PC-3 (cell line): Measurements from ENCODE around the gene CST11. TPM values are rescaled to one million over a fixed set of nuclear protein-coding genes. Genes with fewer than 3 reads are reported as not detected.

Experiments
- ATAC-seq: fragments of 200-7000 bp; cut with Tn5 transposase; 2 replicates; pipeline ENCODE4 v1.9.1; 2020; ENCODE audit warnings: mild to moderate bottlenecking, moderate library complexity
- Bru-seq: library from RNA; stranded (reverse); fragments of 400-500 nt; gene quantifications from one replicate; lab custom pipeline; 2021; lab: Mats Ljungman, UMichigan
- BruChase-seq, 2 experiments: library from RNA; stranded (reverse); fragments of 400-500 nt; gene quantifications; one replicate each; lab custom pipeline; 2021; lab: Mats Ljungman, UMichigan
- BruUV-seq: library from RNA; stranded (reverse); fragments of 400-500 nt; replicated peaks from 2 replicates; lab custom pipeline; 2021; lab: Mats Ljungman, UMichigan
- CTCF ChIA-PET: fragments of 300-600 bp; sonication (Branson Sonifier 250); formaldehyde crosslinking; loops from one replicate; lab custom pipeline; 2022; ENCODE audit warnings: antibody characterized with exemption; lab: Charles Lee
- POLR2A ChIA-PET: fragments of 300-600 bp; sonication (Branson Sonifier 250); formaldehyde crosslinking; loops from one replicate; lab custom pipeline; 2022; ENCODE audit warnings: antibody characterized with exemption; ENCODE audit not compliant: unreplicated experiment; lab: Charles Lee
- DNase-seq: peaks from one replicate; pipeline ENCODE4 v3.0.0-alpha.2; 2015
- H2AFZ ChIP-seq: fragments of 300-600 bp; sonication (generic); 2 replicates; pipeline ENCODE4 v1.6.0; 2016; ENCODE audit warnings: antibody characterized with exemption, low read length
- H3F3A ChIP-seq: fragments of 300-600 bp; sonication (generic); one replicate; pipeline ENCODE4 v1.6.0; 2017; ENCODE audit warnings: antibody characterized with exemption, low read length, control low read depth, mild to moderate bottlenecking; ENCODE audit not compliant: unreplicated experiment
- H3K27ac ChIP-seq: fragments of 300-600 bp; sonication (generic); 2 replicates; pipeline ENCODE4 v1.5.1; 2016; ENCODE audit warnings: mild to moderate bottlenecking, low read length
- H3K27me3 ChIP-seq: fragments of 300-600 bp; sonication (generic); 2 replicates; pipeline ENCODE4 v1.6.1; 2016; ENCODE audit warnings: low read length, mixed read lengths
- H3K36me3 ChIP-seq: fragments of 300-600 bp; sonication (generic); 2 replicates; pipeline ENCODE4 v1.6.1; 2016; ENCODE audit warnings: low read depth, mixed run types, low read length, mixed read lengths
- H3K4me1 ChIP-seq: fragments of 300-600 bp; sonication (generic); 2 replicates; pipeline ENCODE4 v1.5.1; 2016; ENCODE audit warnings: low read length; ENCODE audit not compliant: insufficient read depth
- H3K4me2 ChIP-seq: fragments of 300-600 bp; sonication (generic); 2 replicates; pipeline ENCODE4 v1.6.0; 2016; ENCODE audit warnings: low read length
- H3K4me3 ChIP-seq: fragments of 300-600 bp; sonication (generic); 2 replicates; pipeline ENCODE4 v1.5.1; 2016; ENCODE audit warnings: mild to moderate bottlenecking, low read length, mixed read lengths
- H3K79me2 ChIP-seq: fragments of 300-600 bp; sonication (generic); 2 replicates; pipeline ENCODE4 v1.6.1; 2017; ENCODE audit warnings: low read length, mixed read lengths
- H3K9ac ChIP-seq: fragments of 300-600 bp; sonication (generic); 2 replicates; pipeline ENCODE4 v1.6.0; 2016; ENCODE audit warnings: mild to moderate bottlenecking, low read length
- H3K9me2 ChIP-seq: fragments of 300-600 bp; sonication (generic); replicated peaks from 2 replicates; pipeline ENCODE4 v1.6.1; 2016; ENCODE audit warnings: mixed run types, low read length, mixed read lengths
- H3K9me3 ChIP-seq: fragments of 300-600 bp; sonication (generic); 2 replicates; pipeline ENCODE4 v1.6.1; 2016; ENCODE audit warnings: low read length, mixed read lengths
- H4K20me1 ChIP-seq: fragments of 300-600 bp; sonication (generic); 2 replicates; pipeline ENCODE4 v1.6.1; 2016; ENCODE audit warnings: low read length, mixed read lengths
- CTCF ChIP-seq: fragments of 300-600 bp; sonication (generic); conservative IDR thresholded peaks from 2 replicates; pipeline ENCODE4 v1.5.1; 2017; ENCODE audit warnings: antibody characterized with exemption, low read depth, mild to moderate bottlenecking, low read length
- EZH2 ChIP-seq: fragments of 300-600 bp; sonication (generic); IDR thresholded peaks from one replicate; pipeline ENCODE4 v1.6.1; 2017; ENCODE audit warnings: antibody characterized with exemption, mild to moderate bottlenecking, low read length; ENCODE audit not compliant: unreplicated experiment
- EZH2phosphoT487 ChIP-seq: fragments of 300-600 bp; sonication (generic); IDR thresholded peaks from 2 replicates; pipeline ENCODE4 v1.6.1; 2018; ENCODE audit warnings: mild to moderate bottlenecking, antibody characterized with exemption, low read length, borderline replicate concordance
- intact Hi-C: fragments of 100-400 bp; cut with micrococcal nuclease; formaldehyde crosslinking; loops from 2 replicates; pipeline ENCODE4 v1.9.0; 2023
- long read RNA-seq: library from polyadenylated mRNA; unstranded; transcript quantifications from one replicate; pipeline ENCODE4 v2.0.0, GENCODE V29; 2021; ENCODE audit not compliant: unreplicated experiment
- total RNA-seq: library from RNA; depleted of rRNA; stranded (reverse); fragments of >200 nt; gene quantifications from 2 replicates; pipeline ENCODE4 v1.2.3, GENCODE V29; 2014; rRNA removed

Gene CST11
- not detected in 2 replicates for total RNA-seq
- not detected for Bru-seq, nascent RNA
- not detected for BruChase-seq, experiment 1, labeled RNA remaining after a 6-hour chase
- not detected for BruChase-seq, experiment 2, labeled RNA remaining after a 2-hour chase
- long read RNA-seq, result 0 reads

GRCh38 chr20:23452776-23453175 lies at the start of gene CST11:
Gene CST11 (minus strand): TSS chr20:23452876. CDS start chr20:23452811, 65 bp downstream.
- H3K79me2 ChIP-seq, result no peaks in the 10 kb centered on the region
- ChIA-PET CTCF (no interaction called here), POLR2A (no interaction called here)
- ATAC-seq (no peak), DNase-seq (no peak)
- no TSS peak for BruUV-seq
- H3K4me1 ChIP-seq, result no peaks in the 10 kb centered on the region
- no peak within 1 kb of the TSS for H3K9ac ChIP-seq
- no peak within 1 kb of the TSS for H2AFZ ChIP-seq
- H3K36me3 ChIP-seq, result no peaks in the 10 kb centered on the region
- no peaks in the 10 kb centered on the region for H3K9me3 ChIP-seq
- no peak within 1 kb of the TSS for H3K27ac ChIP-seq
- intact Hi-C loops, result no loop called here
- no peaks in the 10 kb centered on the region for H3K9me2 ChIP-seq
- no peak for TF ChIP-seq CTCF
- TF ChIP-seq EZH2, result no peak
- TF ChIP-seq EZH2phosphoT487, result no peak
- no peak within 1 kb of the TSS for H3K4me2 ChIP-seq
- no peaks in the 10 kb centered on the region for H3F3A ChIP-seq
- H3K4me3 ChIP-seq, result no peak within 1 kb of the TSS
- H3K27me3 ChIP-seq, result peaks cover 56% of the 10 kb centered on the region
- no peaks in the 10 kb centered on the region for H4K20me1 ChIP-seq

- no peak for ATAC-seq
- Histone ChIP-seq H3K27ac (no peak overlapping the region), H3K4me3 (no peak overlapping the region), H3F3A (no peaks in the 10 kb centered on the region), H3K4me2 (no peak overlapping the region), H3K27me3 (peaks cover 75% of the 10 kb centered on the region), H3K36me3 (no peaks in the 10 kb centered on the region), H2AFZ (no peak overlapping the region), H3K9me3 (no peaks in the 10 kb centered on the region), H3K9ac (no peak overlapping the region), H3K9me2 (no peaks in the 10 kb centered on the region), H4K20me1 (no peaks in the 10 kb centered on the region), H3K79me2 (no peaks in the 10 kb centered on the region), H3K4me1 (no peaks in the 10 kb centered on the region)
- no peak for DNase-seq
- TF ChIP-seq CTCF, result no peak
- no peak for TF ChIP-seq EZH2
- TF ChIP-seq EZH2phosphoT487, result no peak
- intact Hi-C loops, result no loop called here
- ChIA-PET CTCF (no interaction called here), POLR2A (no interaction called here)
- no TSS peak for BruUV-seq
These were observed 49.2 kb upstream of the CST11 start for GRCh38 chr20:23501926-23502325.

- Histone ChIP-seq H3K4me2 (no peak overlapping the region), H3K36me3 (no peaks in the 10 kb centered on the region), H3K9me2 (no peaks in the 10 kb centered on the region), H2AFZ (no peak overlapping the region), H3F3A (no peaks in the 10 kb centered on the region), H4K20me1 (no peaks in the 10 kb centered on the region), H3K27me3 (peaks cover 46% of the 10 kb centered on the region), H3K79me2 (no peaks in the 10 kb centered on the region), H3K9me3 (no peaks in the 10 kb centered on the region), H3K27ac (no peak overlapping the region), H3K4me1 (no peaks in the 10 kb centered on the region), H3K9ac (no peak overlapping the region), H3K4me3 (no peak overlapping the region)
- DNase-seq (no peak), ATAC-seq (no peak)
- CTCF ChIA-PET, result no interaction called here
- intact Hi-C loops, result no loop called here
- POLR2A ChIA-PET, result no interaction called here
- TF ChIP-seq EZH2phosphoT487, result no peak
- no peak for TF ChIP-seq CTCF
- TF ChIP-seq EZH2, result no peak
- no TSS peak for BruUV-seq
These were observed 44.9 kb upstream of the CST11 start for GRCh38 chr20:23497536-23497935.
